Renal pelvis (tissue), 4 donors: ENCODE results near the gene PRH1. TPM values are rescaled to one million over a fixed set of nuclear protein-coding genes. Genes with fewer than 3 reads are reported as not detected.

Experiments
- DNase-seq: peaks from one replicate; pipeline ENCODE4 v3.0.0-alpha.2; 2013
- polyA plus RNA-seq, 3 donors: library from polyadenylated mRNA; unstranded; fragments of 120-200 nt; gene quantifications; one replicate each; pipeline ENCODE4 v1.2.1, GENCODE V29; 2013; ENCODE audit not compliant: insufficient read length in 3 of 3

PRH1 gene
- polyA plus RNA-seq, 3 donors = 12.7 to 16.6 (median 15.1) TPM

- DNase-seq = peak; percentile 1
These were observed 36.3 kb downstream of the PRH1 start for GRCh38 chr12:10847744-10848143.

- DNase-seq = no peak
These were observed 41.2 kb downstream of the PRH1 start for GRCh38 chr12:10842862-10843261.

GRCh38 chr12:10838461-10838860 lies 45.6 kb downstream of the PRH1 start:
- no peak for DNase-seq

Other genes starting within 250 kb of the PRH1 start
- gene STYK1, start 210.2 kb downstream of the PRH1 start, polyA plus RNA-seq = 1 to 10 TPM in 2 of 3 donors, under 1 TPM in 1; 0.67 to 1.8 (median 1.1) TPM
- gene YBX3, start 160.9 kb downstream of the PRH1 start, polyA plus RNA-seq = 100 to 1,000 TPM; 224 to 279 (median 226) TPM
- not detected for gene TAS2R7, start 81.6 kb downstream of the PRH1 start, polyA plus RNA-seq
- not detected for gene TAS2R8, start 77.0 kb downstream of the PRH1 start, polyA plus RNA-seq
- not detected for gene TAS2R9, start 74.1 kb downstream of the PRH1 start, polyA plus RNA-seq
- 1 to 10 TPM; 1.6 to 3.6 (median 3.1) TPM for gene TAS2R10, start 57.9 kb downstream of the PRH1 start, polyA plus RNA-seq
- gene PRR4, start 34.8 kb downstream of the PRH1 start, polyA plus RNA-seq = 10 to 100 TPM in 2 of 3 donors, 1 to 10 TPM in 1; 5.9 to 11.3 (median 11.3) TPM
- under 1 TPM; 0.10 to 0.25 (median 0.13) TPM for gene TAS2R13, start 25.3 kb upstream of the PRH1 start, polyA plus RNA-seq
- gene PRH2, start 45.0 kb upstream of the PRH1 start, polyA plus RNA-seq = under 1 TPM; 0.37 to 0.43 (median 0.40) TPM
- gene TAS2R14, start 55.0 kb upstream of the PRH1 start, polyA plus RNA-seq = 1 to 10 TPM; 2.6 to 5.3 (median 5.1) TPM
- gene TAS2R50, start 102.7 kb upstream of the PRH1 start, polyA plus RNA-seq = under 1 TPM; 0.09 to 0.24 (median 0.18) TPM
- 1 to 10 TPM in 2 of 3 donors, under 1 TPM in 1; 0.85 to 2.8 (median 2.5) TPM for gene TAS2R20, start 114.0 kb upstream of the PRH1 start, polyA plus RNA-seq
- 1 to 10 TPM; 1.4 to 1.6 (median 1.5) TPM for gene TAS2R19, start 138.4 kb upstream of the PRH1 start, polyA plus RNA-seq
- gene TAS2R31, start 147.2 kb upstream of the PRH1 start, polyA plus RNA-seq = 1 to 10 TPM in 2 of 3 donors, under 1 TPM in 1; 0.88 to 2.0 (median 2.0) TPM
- under 1 TPM in 2 of 3 donors, not detected in 1; 0.14 to 0.19 TPM for gene TAS2R46, start 178.0 kb upstream of the PRH1 start, polyA plus RNA-seq
- gene TAS2R43, start 208.1 kb upstream of the PRH1 start, polyA plus RNA-seq = under 1 TPM; 0.30 to 0.65 (median 0.33) TPM